ENCODE results near the gene RIMBP2. TPM values are rescaled to one million over a fixed set of nuclear protein-coding genes. Genes with fewer than 3 reads are reported as not detected.

RIMBP2 gene
- total and polyA plus RNA-seq, 4 donors = 0.05 to 2.9 (median 0.95) TPM

- no peak overlapping the region for H3K9ac ChIP-seq (ENCODE audit: insufficient read depth in 1 of 2, low read length in 2 of 2)
- H3K27me3 ChIP-seq (ENCODE audit: control insufficient read depth in 3 of 3, insufficient read depth in 3 of 3, low read length in 2 of 3) = no peaks in the 10 kb centered on the region
- TF ChIP-seq CTCF (IDR thresholded peaks at IDR 0.05; ENCODE audit: control extremely low read depth, extremely low read depth) = no peak
- WGBS, 2 donors = 82 to 86% methylated on average over 17 of the region's 17 CpGs
- H3K36me3 ChIP-seq (ENCODE audit: control insufficient read depth in 4 of 4, insufficient read depth in 4 of 4, low read length in 4 of 4) = no peaks in the 10 kb centered on the region
- ATAC-seq (ENCODE audit: insufficient read depth, low FRiP score) (no peak), DNase-seq (no peak)
- peaks cover 0 to 3% (median 0%) of the 10 kb centered on the region in 4 donors for H3K9me3 ChIP-seq (ENCODE audit: control insufficient read depth in 4 of 4, insufficient read depth in 3 of 4, low read length in 3 of 4)
- H3K27ac ChIP-seq (ENCODE audit: low read depth in 1 of 2, low read length in 1 of 2) = no peak overlapping the region
- no peaks in the 10 kb centered on the region for H3K4me1 ChIP-seq (ENCODE audit: control insufficient read depth in 5 of 5, insufficient read depth in 5 of 5, low read length in 5 of 5)
- H3K4me3 ChIP-seq = no peak overlapping the region
Measured at GRCh38 chr12:130576371-130576816, 139.7 kb downstream of the RIMBP2 start.

- H3K9me3 ChIP-seq (ENCODE audit: control insufficient read depth in 4 of 4, insufficient read depth in 3 of 4, low read length in 3 of 4) = peaks cover 0 to 3% (median 0%) of the 10 kb centered on the region in 4 donors
- no peak overlapping the region for H3K27ac ChIP-seq (ENCODE audit: low read depth in 1 of 2, low read length in 1 of 2)
- H3K9ac ChIP-seq (ENCODE audit: insufficient read depth in 1 of 2, low read length in 2 of 2) = no peak overlapping the region
- ATAC-seq (ENCODE audit: insufficient read depth, low FRiP score) (no peak), DNase-seq (no peak)
- H3K4me3 ChIP-seq = no peak overlapping the region
- H3K4me1 ChIP-seq (ENCODE audit: control insufficient read depth in 5 of 5, insufficient read depth in 5 of 5, low read length in 5 of 5) = no peaks in the 10 kb centered on the region
- no peaks in the 10 kb centered on the region for H3K36me3 ChIP-seq (ENCODE audit: control insufficient read depth in 4 of 4, insufficient read depth in 4 of 4, low read length in 4 of 4)
- no peak for TF ChIP-seq CTCF (IDR thresholded peaks at IDR 0.05; ENCODE audit: control extremely low read depth, extremely low read depth)
- 73% methylated on average over 6 of the region's 6 CpGs for WGBS, 2 donors
- H3K27me3 ChIP-seq (ENCODE audit: control insufficient read depth in 3 of 3, insufficient read depth in 3 of 3, low read length in 2 of 3) = no peaks in the 10 kb centered on the region
Measured at GRCh38 chr12:130574402-130574801, 141.7 kb downstream of the RIMBP2 start.

GRCh38 chr12:130573766-130574165, 142.3 kb downstream of the RIMBP2 start:
- no peak overlapping the region for H3K27ac ChIP-seq (ENCODE audit: low read depth in 1 of 2, low read length in 1 of 2)
- no peaks in the 10 kb centered on the region for H3K27me3 ChIP-seq (ENCODE audit: control insufficient read depth in 3 of 3, insufficient read depth in 3 of 3, low read length in 2 of 3)
- H3K4me3 ChIP-seq = no peak overlapping the region
- DNase-seq (no peak), ATAC-seq (ENCODE audit: insufficient read depth, low FRiP score) (no peak)
- H3K9ac ChIP-seq (ENCODE audit: insufficient read depth in 1 of 2, low read length in 2 of 2) = no peak overlapping the region
- WGBS, 2 donors = 85% methylated on average over 7 of the region's 7 CpGs
- no peaks in the 10 kb centered on the region for H3K4me1 ChIP-seq (ENCODE audit: control insufficient read depth in 5 of 5, insufficient read depth in 5 of 5, low read length in 5 of 5)
- peaks cover 0 to 3% (median 0%) of the 10 kb centered on the region in 4 donors for H3K9me3 ChIP-seq (ENCODE audit: control insufficient read depth in 4 of 4, insufficient read depth in 3 of 4, low read length in 3 of 4)
- H3K36me3 ChIP-seq (ENCODE audit: control insufficient read depth in 4 of 4, insufficient read depth in 4 of 4, low read length in 4 of 4) = no peaks in the 10 kb centered on the region
- no peak for TF ChIP-seq CTCF (IDR thresholded peaks at IDR 0.05; ENCODE audit: control extremely low read depth, extremely low read depth)

GRCh38 chr12:130573235-130573634, 142.9 kb downstream of the RIMBP2 start:
- Histone ChIP-seq H3K4me1 (ENCODE audit: control insufficient read depth in 5 of 5, insufficient read depth in 5 of 5, low read length in 5 of 5) (no peaks in the 10 kb centered on the region), H3K36me3 (ENCODE audit: control insufficient read depth in 4 of 4, insufficient read depth in 4 of 4, low read length in 4 of 4) (no peaks in the 10 kb centered on the region), H3K27me3 (ENCODE audit: control insufficient read depth in 3 of 3, insufficient read depth in 3 of 3, low read length in 2 of 3) (no peaks in the 10 kb centered on the region), H3K9ac (ENCODE audit: insufficient read depth in 1 of 2, low read length in 2 of 2) (no peak overlapping the region), H3K9me3 (ENCODE audit: control insufficient read depth in 4 of 4, insufficient read depth in 3 of 4, low read length in 3 of 4) (peaks cover 0 to 3% (median 0%) of the 10 kb centered on the region in 4 donors), H3K4me3 (no peak overlapping the region), H3K27ac (ENCODE audit: low read depth in 1 of 2, low read length in 1 of 2) (no peak overlapping the region)
- DNase-seq = no peak
- no peak for TF ChIP-seq CTCF (IDR thresholded peaks at IDR 0.05; ENCODE audit: control extremely low read depth, extremely low read depth)
- no peak for ATAC-seq (ENCODE audit: insufficient read depth, low FRiP score)
- WGBS, 2 donors = 90 to 94% methylated on average over 14 of the region's 14 CpGs

Measured in lung (tissue), 12 donors.